HepG2 (cell line): ENCODE measurements around the gene PIP4K2B. TPM values are rescaled to one million over a fixed set of nuclear protein-coding genes. Genes with fewer than 3 reads are reported as not detected.

Source experiments
- CEBPB ChIP-seq: IDR thresholded peaks from 2 replicates; pipeline ENCODE4 v1.6.1; 2011; ENCODE audit warnings: low read depth, low read length, improper control_type of control experiment, borderline replicate concordance
- GTF3A ChIP-seq: sonication (generic); formaldehyde crosslinking; conservative IDR thresholded peaks from 2 replicates; pipeline ENCODE4 v1.4.0; 2020; ENCODE audit warnings: mild to moderate bottlenecking, missing genetic modification reagents
- KAT7 ChIP-seq: IDR thresholded peaks from 2 replicates; pipeline ENCODE4 v1.6.1; 2018; ENCODE audit warnings: borderline replicate concordance, missing compliant biosample characterization
- KDM5A ChIP-seq: fragments of 200-600 bp; sonication (generic); IDR thresholded peaks from 2 replicates; pipeline ENCODE4 v1.7.0; 2018; ENCODE audit warnings: antibody characterized with exemption, mild to moderate bottlenecking, low read length, borderline replicate concordance
- KMT2B ChIP-seq: IDR thresholded peaks from 2 replicates; pipeline ENCODE4 v1.6.1; 2016; ENCODE audit warnings: missing genetic modification reagents, missing compliant biosample characterization
- PAWR ChIP-seq: sonication (generic); formaldehyde crosslinking; IDR thresholded peaks from 2 replicates; pipeline ENCODE4 v1.4.0; 2020; ENCODE audit warnings: missing genetic modification reagents, mild to moderate bottlenecking, borderline replicate concordance
- POGZ ChIP-seq: sonication (generic); formaldehyde crosslinking; IDR thresholded peaks from 2 replicates; pipeline ENCODE4 v1.4.0; 2020; ENCODE audit warnings: mild to moderate bottlenecking, missing genetic modification reagents
- RAD21 ChIP-seq: fragments of 450-650 bp; formaldehyde crosslinking; IDR thresholded peaks from 2 replicates; pipeline ENCODE4 v1.5.0; 2020; ENCODE audit warnings: mild to moderate bottlenecking
- RCOR2 ChIP-seq: IDR thresholded peaks from 2 replicates; pipeline ENCODE4 v1.6.1; 2016; ENCODE audit warnings: missing biosample characterization, missing genetic modification reagents
- SP140L ChIP-seq: sonication (generic); formaldehyde crosslinking; IDR thresholded peaks from 2 replicates; pipeline ENCODE4 v1.4.0; 2020; ENCODE audit warnings: missing genetic modification reagents, borderline replicate concordance
- SPEN ChIP-seq: sonication (generic); formaldehyde crosslinking; IDR thresholded peaks from 2 replicates; pipeline ENCODE4 v1.5.1; 2020; ENCODE audit warnings: low read depth, mild to moderate bottlenecking, missing genetic modification reagents
- SRSF9 ChIP-seq: fragments of 200-400 bp; formaldehyde crosslinking; IDR thresholded peaks from 2 replicates; pipeline ENCODE4 v1.6.1; 2018; ENCODE audit warnings: borderline replicate concordance, mild to moderate bottlenecking, low read depth, low read length; ENCODE audit not compliant: insufficient read depth, poor library complexity, severe bottlenecking
- TGIF2 ChIP-seq: IDR thresholded peaks from 2 replicates; pipeline ENCODE4 v1.6.1; 2016; ENCODE audit warnings: control low read depth, missing compliant biosample characterization
- ZBTB1 ChIP-seq: sonication (generic); formaldehyde crosslinking; IDR thresholded peaks from 2 replicates; pipeline ENCODE4 v1.4.0; 2020; ENCODE audit warnings: missing genetic modification reagents, borderline replicate concordance
- ZEB1 ChIP-seq: IDR thresholded peaks from 2 replicates; pipeline ENCODE4 v1.6.1; 2012; ENCODE audit warnings: mild to moderate bottlenecking, low read depth, inconsistent platforms; ENCODE audit not compliant: insufficient replicate concordance
- ZKSCAN1 ChIP-seq: fragments of 150-350 bp; IDR thresholded peaks from 2 replicates; pipeline ENCODE4 v1.6.1; 2014; ENCODE audit warnings: low read length
- ZNF761 ChIP-seq: sonication (generic); formaldehyde crosslinking; conservative IDR thresholded peaks from 2 replicates; pipeline ENCODE4 v1.4.0; 2020; ENCODE audit warnings: mild to moderate bottlenecking, missing genetic modification reagents
- ZNF850 ChIP-seq: sonication (generic); formaldehyde crosslinking; conservative IDR thresholded peaks from 2 replicates; pipeline ENCODE4 v1.9.0; 2021; ENCODE audit warnings: mild to moderate bottlenecking, missing genetic modification reagents
- polyA plus RNA-seq, 8 experiments: library from polyadenylated mRNA; depleted of rRNA in 3 of 8; stranded (reverse) in 7 of 8; unstranded in 1 of 8; fragments of >200 nt; fragmentation: Illumina TruSeq in 4 of 8; extraction: Trizol in 4 of 8; gene quantifications; 2 replicates each; pipeline versions ENCODE4 v1.2.1 to v1.2.3, GENCODE V29; 2011 to 2016; ENCODE audit warnings: low read depth in 4 of 8, missing spikeins in 1 of 8, mixed read lengths in 1 of 8; ENCODE audit not compliant: insufficient read depth in 1 of 8
- total RNA-seq, 5 experiments: library from RNA; depleted of rRNA; stranded (reverse); fragments of >200 nt; fragmentation: Illumina TruSeq; extraction: Trizol; gene quantifications; 2 replicates each; pipeline ENCODE4 v1.2.3, GENCODE V29; 2016; ENCODE audit warnings: low read depth in 1 of 5
- TF ChIP-seq, protein P1 (sequence below), 2 experiments: IDR thresholded peaks; 2 replicates each; pipeline ENCODE4 v1.6.1; 2011 to 2012; ENCODE audit warnings: low read length in 2 of 2, borderline replicate concordance in 1 of 2, low read depth in 1 of 2, mild to moderate bottlenecking in 1 of 2, moderate library complexity in 1 of 2
- TF ChIP-seq, protein P2 (sequence below): sonication (generic); formaldehyde crosslinking; IDR thresholded peaks from 2 replicates; pipeline ENCODE4 v1.5.1; 2020; ENCODE audit warnings: mild to moderate bottlenecking, missing genetic modification reagents, borderline replicate concordance
- TF ChIP-seq, protein P3 (sequence below): sonication (generic); formaldehyde crosslinking; conservative IDR thresholded peaks from 2 replicates; pipeline ENCODE4 v1.5.0; 2020; ENCODE audit warnings: missing genetic modification reagents
- TF ChIP-seq, protein P4 (sequence below): sonication (generic); formaldehyde crosslinking; IDR thresholded peaks from 2 replicates; pipeline ENCODE4 v1.5.1; 2020; ENCODE audit warnings: mild to moderate bottlenecking, missing genetic modification reagents, moderate library complexity

Gene PIP4K2B
- total and polyA plus RNA-seq, 2 of the 13 experiments (the other 11 are each of a cell fraction or from before 2014, with no cell fraction given): 20.4 to 54.0 TPM

DNA sequence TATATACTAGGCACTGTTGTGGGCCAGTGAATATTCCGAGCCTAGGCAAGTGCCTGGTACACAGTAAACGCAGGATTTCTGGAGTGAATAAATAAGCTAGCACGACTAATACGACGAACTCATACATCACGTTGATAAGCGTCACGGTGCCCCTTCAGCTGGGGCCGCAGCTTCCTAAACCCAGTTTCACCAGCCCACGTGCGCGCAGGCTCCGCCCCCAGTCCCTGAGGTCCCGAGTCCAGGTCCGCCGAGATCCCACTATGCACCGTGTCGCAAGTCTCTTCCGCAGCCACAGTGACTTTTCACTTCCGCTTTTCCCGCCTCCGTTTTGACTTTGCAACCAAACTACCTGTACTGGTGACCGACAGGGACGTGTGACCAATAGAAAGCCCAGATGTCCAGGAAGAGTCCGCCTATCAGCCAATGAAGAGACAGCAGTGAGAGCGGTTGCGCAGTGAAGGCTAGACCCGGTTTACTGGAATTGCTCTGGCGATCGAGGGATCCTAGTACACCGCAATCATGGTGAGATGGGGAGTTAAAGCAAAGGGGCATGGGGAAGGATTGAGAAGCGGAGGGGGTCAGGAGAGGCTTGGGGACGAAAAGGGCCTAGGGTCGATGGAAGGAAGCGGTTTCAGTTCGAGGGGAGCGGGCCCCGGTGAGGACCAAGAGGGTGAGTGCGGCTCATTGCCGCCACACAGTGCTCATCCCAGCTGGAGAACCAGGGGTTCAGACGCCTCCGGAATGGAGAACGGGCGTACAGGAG, 46.9 kb downstream of the PIP4K2B start, which contains the start of gene PSMB3 (continued):
- TF ChIP-seq, protein P1, sequence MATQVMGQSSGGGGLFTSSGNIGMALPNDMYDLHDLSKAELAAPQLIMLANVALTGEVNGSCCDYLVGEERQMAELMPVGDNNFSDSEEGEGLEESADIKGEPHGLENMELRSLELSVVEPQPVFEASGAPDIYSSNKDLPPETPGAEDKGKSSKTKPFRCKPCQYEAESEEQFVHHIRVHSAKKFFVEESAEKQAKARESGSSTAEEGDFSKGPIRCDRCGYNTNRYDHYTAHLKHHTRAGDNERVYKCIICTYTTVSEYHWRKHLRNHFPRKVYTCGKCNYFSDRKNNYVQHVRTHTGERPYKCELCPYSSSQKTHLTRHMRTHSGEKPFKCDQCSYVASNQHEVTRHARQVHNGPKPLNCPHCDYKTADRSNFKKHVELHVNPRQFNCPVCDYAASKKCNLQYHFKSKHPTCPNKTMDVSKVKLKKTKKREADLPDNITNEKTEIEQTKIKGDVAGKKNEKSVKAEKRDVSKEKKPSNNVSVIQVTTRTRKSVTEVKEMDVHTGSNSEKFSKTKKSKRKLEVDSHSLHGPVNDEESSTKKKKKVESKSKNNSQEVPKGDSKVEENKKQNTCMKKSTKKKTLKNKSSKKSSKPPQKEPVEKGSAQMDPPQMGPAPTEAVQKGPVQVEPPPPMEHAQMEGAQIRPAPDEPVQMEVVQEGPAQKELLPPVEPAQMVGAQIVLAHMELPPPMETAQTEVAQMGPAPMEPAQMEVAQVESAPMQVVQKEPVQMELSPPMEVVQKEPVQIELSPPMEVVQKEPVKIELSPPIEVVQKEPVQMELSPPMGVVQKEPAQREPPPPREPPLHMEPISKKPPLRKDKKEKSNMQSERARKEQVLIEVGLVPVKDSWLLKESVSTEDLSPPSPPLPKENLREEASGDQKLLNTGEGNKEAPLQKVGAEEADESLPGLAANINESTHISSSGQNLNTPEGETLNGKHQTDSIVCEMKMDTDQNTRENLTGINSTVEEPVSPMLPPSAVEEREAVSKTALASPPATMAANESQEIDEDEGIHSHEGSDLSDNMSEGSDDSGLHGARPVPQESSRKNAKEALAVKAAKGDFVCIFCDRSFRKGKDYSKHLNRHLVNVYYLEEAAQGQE (IDR thresholded peaks at IDR 0.05; ENCODE audit: borderline replicate concordance in 1 of 2, low read depth in 1 of 2, low read length in 2 of 2): peak in 1 of 2 experiments; percentile 71; a peak in 1 of 4 replicates
- TF ChIP-seq KMT2B (CRISPR knock-in tag) (peak; percentile 95), KDM5A (peak; percentile 87), POGZ (CRISPR knock-in tag) (peak; percentile 85), PAWR (CRISPR knock-in tag) (no peak), SPEN (CRISPR knock-in tag) (peak; percentile 95), CEBPB (peak; percentile 95), ZNF850 (CRISPR knock-in tag) (no peak), ZBTB1 (CRISPR knock-in tag) (no peak), SP140L (CRISPR knock-in tag) (no peak), ZEB1 (no peak), TGIF2 (CRISPR knock-in tag) (peak; percentile 95), GTF3A (no peak), ZNF761 (CRISPR knock-in tag) (peak; percentile 84; the same call in 1 of the 2 replicates), ZKSCAN1 (peak; percentile 71), RAD21 (CRISPR knock-in tag) (peak; percentile 51), KAT7 (CRISPR knock-in tag) (peak; percentile 56), RCOR2 (no peak), SRSF9 (no peak)
- TF ChIP-seq, protein P2, sequence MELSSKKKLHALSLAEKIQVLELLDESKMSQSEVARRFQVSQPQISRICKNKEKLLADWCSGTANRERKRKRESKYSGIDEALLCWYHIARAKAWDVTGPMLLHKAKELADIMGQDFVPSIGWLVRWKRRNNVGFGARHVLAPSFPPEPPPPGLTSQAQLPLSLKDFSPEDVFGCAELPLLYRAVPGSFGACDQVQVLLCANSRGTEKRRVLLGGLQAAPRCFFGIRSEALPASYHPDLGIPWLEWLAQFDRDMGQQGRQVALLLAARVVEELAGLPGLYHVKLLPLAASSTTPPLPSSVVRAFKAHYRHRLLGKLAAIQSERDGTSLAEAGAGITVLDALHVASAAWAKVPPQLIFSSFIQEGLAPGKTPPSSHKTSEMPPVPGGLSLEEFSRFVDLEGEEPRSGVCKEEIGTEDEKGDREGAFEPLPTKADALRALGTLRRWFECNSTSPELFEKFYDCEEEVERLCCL (CRISPR knock-in tag): no peak
- TF ChIP-seq, protein P3, sequence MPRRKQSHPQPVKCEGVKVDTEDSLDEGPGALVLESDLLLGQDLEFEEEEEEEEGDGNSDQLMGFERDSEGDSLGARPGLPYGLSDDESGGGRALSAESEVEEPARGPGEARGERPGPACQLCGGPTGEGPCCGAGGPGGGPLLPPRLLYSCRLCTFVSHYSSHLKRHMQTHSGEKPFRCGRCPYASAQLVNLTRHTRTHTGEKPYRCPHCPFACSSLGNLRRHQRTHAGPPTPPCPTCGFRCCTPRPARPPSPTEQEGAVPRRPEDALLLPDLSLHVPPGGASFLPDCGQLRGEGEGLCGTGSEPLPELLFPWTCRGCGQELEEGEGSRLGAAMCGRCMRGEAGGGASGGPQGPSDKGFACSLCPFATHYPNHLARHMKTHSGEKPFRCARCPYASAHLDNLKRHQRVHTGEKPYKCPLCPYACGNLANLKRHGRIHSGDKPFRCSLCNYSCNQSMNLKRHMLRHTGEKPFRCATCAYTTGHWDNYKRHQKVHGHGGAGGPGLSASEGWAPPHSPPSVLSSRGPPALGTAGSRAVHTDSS (CRISPR knock-in tag): 0 out of 2 replicates have a peak, but pooled peaks have one; percentile 56
- TF ChIP-seq, protein P4, sequence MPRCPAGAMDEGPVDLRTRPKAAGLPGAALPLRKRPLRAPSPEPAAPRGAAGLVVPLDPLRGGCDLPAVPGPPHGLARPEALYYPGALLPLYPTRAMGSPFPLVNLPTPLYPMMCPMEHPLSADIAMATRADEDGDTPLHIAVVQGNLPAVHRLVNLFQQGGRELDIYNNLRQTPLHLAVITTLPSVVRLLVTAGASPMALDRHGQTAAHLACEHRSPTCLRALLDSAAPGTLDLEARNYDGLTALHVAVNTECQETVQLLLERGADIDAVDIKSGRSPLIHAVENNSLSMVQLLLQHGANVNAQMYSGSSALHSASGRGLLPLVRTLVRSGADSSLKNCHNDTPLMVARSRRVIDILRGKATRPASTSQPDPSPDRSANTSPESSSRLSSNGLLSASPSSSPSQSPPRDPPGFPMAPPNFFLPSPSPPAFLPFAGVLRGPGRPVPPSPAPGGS: no peak
